Measurements from ENCODE around the gene GPHN. TPM values are rescaled to one million over a fixed set of nuclear protein-coding genes. Genes with fewer than 3 reads are reported as not detected.
"Not testable (repeated sequence)": the region's sequence is repeated elsewhere in the genome, so short reads cannot be mapped to it uniquely, and the experiment has no call there.

The GPHN gene
- total and polyA plus RNA-seq, 10 of the 15 experiments (the other 5 are each of a cell fraction or from before 2014, with no cell fraction given) = 22.3 to 48.8 (median 33.1) TPM

DNA sequence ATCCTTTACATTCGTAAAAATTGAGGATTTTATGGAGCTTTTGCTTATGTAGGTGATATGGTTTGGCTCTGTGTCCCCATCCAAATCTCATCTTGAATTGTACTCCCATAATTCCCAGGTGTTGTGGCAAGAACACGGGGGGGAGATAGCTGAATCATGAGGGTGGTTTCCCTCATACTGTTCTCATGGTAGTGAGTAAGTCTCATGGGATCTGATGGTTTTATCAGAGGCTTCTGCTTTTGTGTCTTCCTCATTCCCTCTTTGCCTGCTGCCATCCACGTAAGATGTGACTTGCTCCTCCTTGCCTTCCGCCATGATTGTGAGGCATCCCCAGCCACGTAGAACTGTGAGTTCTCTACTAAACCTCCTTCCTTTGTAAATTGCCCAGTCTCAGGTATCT, 5.1 kb upstream of the GPHN start:
- H3K4me1 ChIP-seq (ENCODE audit: control insufficient read depth, insufficient read depth, low read length) = not testable (repeated sequence)

DNA sequence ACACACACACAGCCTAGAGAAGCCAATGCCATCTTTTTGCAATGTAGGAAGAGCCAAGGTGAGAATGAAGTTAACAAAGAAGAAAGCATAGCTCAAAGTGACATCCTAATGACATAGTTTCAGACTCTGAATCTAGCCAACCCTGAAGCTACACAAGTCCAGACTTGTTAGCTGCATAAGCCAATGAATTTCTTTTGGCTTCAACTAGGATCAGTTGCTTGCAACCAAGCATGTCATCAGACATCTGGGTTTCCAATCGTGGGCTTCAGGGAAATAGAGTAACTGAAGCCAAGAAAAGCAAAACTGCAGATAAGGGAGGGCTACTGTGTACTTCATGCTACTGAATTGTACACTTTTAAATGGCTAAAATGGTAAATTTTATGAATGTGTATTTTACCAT, 4.4 kb upstream of the GPHN start:
- no peaks in the 10 kb centered on the region; the same call in 2 of the 3 replicates for H3K9me3 ChIP-seq (replicated peaks; ENCODE audit: control insufficient read depth, insufficient read depth, low read length)
- no peaks in the 10 kb centered on the region for H4K20me1 ChIP-seq (ENCODE audit: control insufficient read depth, insufficient read depth)
- no peak overlapping the region for H3K4me3 ChIP-seq
- peaks cover 8% of the 10 kb centered on the region for H3K79me2 ChIP-seq (ENCODE audit: control insufficient read depth, insufficient read depth, low read length)
- ChIA-PET SMC1A (ENCODE audit: uncharacterized antibody, unreplicated experiment) (interaction anchor here (0.6 to 1.7 kb wide), 5 partner anchors 12 to 249 kb away, joined by 3 to 6 read pairs (median 3); no protein-coding TSS in a partner anchor), POLR2A (no interaction called here), CTCF (interaction anchor here (1.1 to 1.3 kb wide), 2 partner anchors 8 to 1170 kb away, joined by 3 read pairs; no protein-coding TSS in a partner anchor), RAD21 (ENCODE audit: unreplicated experiment) (interaction anchor here (1.2 kb wide), 1 partner anchor 26 kb away, joined by 3 read pairs; no protein-coding TSS in a partner anchor)
- no TSS peak for BruUV-seq (replicated peaks)
- H3K9ac ChIP-seq (ENCODE audit: control insufficient read depth, insufficient read depth, low read length) = no peak overlapping the region
- in situ Hi-C loops (cut with MboI) = loop anchor here (10.0 kb wide), 1 partner anchor 851 kb away; the partner anchor contains the start of gene ATP6V1D
- 100% methylated on average over 1 of the region's 1 CpG for WGBS (ENCODE audit: insufficient coverage, insufficient replicate concordance, low lambda C conversion rate, missing lambda C conversion rate)
- H3K27ac ChIP-seq (ENCODE audit: control insufficient read depth, insufficient read depth) = no peak overlapping the region
- FAIRE-seq (no peak), DNase-seq (ENCODE audit: low read depth, low spot score) (no peak), ATAC-seq (no peak)
- no peaks in the 10 kb centered on the region for H3K27me3 ChIP-seq (replicated peaks in 1 of 2; ENCODE audit: control insufficient read depth in 2 of 2, insufficient read depth in 2 of 2, low read length in 1 of 2)
- TF ChIP-seq NFYB (IDR thresholded peaks at IDR 0.05; ENCODE audit: insufficient read depth, low read depth, low read length) (peak; percentile 72), NFIC (IDR thresholded peaks at IDR 0.05; ENCODE audit: low read depth, low read length) (no peak), MYC (IDR thresholded peaks at IDR 0.05; ENCODE audit: insufficient read depth, insufficient read length, insufficient replicate concordance, low read length, severe bottlenecking) (no peak)
- H3K4me2 ChIP-seq (ENCODE audit: control insufficient read depth, insufficient read depth) = no peak overlapping the region
- no peaks in the 10 kb centered on the region for H3K4me1 ChIP-seq (ENCODE audit: control insufficient read depth, insufficient read depth, low read length)
- H2AFZ ChIP-seq (ENCODE audit: control insufficient read depth, low read depth, low read length) = no peak overlapping the region
- intact Hi-C loops (cut with micrococcal nuclease; ENCODE audit: unreplicated experiment) = no loop called here
- no peaks in the 10 kb centered on the region for H3K36me3 ChIP-seq (ENCODE audit: control insufficient read depth in 2 of 2, insufficient read depth in 2 of 2, low read length in 1 of 2)

More for the DNA sequence above, 5.1 kb upstream of the GPHN start:
- WGBS (ENCODE audit: insufficient coverage, insufficient replicate concordance, low lambda C conversion rate, missing lambda C conversion rate) = 90% methylated on average over 5 of the region's 5 CpGs
- H3K79me2 ChIP-seq (ENCODE audit: control insufficient read depth, insufficient read depth, low read length); H3K27me3 ChIP-seq (replicated peaks in 1 of 2; ENCODE audit: control insufficient read depth in 2 of 2, insufficient read depth in 2 of 2, low read length in 1 of 2); H4K20me1 ChIP-seq (ENCODE audit: control insufficient read depth, insufficient read depth); H3K9ac ChIP-seq (ENCODE audit: control insufficient read depth, insufficient read depth, low read length); DNase-seq (ENCODE audit: low read depth, low spot score); H2AFZ ChIP-seq (ENCODE audit: control insufficient read depth, low read depth, low read length); BruUV-seq (replicated peaks); FAIRE-seq; H3K27ac ChIP-seq (ENCODE audit: control insufficient read depth, insufficient read depth); H3K4me2 ChIP-seq (ENCODE audit: control insufficient read depth, insufficient read depth); POLR2A ChIA-PET; H3K4me3 ChIP-seq; H3K9me3 ChIP-seq (replicated peaks; ENCODE audit: control insufficient read depth, insufficient read depth, low read length); intact Hi-C loops (cut with micrococcal nuclease; ENCODE audit: unreplicated experiment); ATAC-seq; H3K36me3 ChIP-seq (ENCODE audit: control insufficient read depth in 2 of 2, insufficient read depth in 2 of 2, low read length in 1 of 2): not testable (repeated sequence)
- SMC1A ChIA-PET (ENCODE audit: uncharacterized antibody, unreplicated experiment) = interaction anchor here (1.0 to 1.7 kb wide), 6 partner anchors 12 to 128 kb away, joined by 3 to 8 read pairs (median 4); no protein-coding TSS in a partner anchor
- CTCF ChIA-PET = interaction anchor here (1.1 to 1.3 kb wide), 2 partner anchors 8 to 1171 kb away, joined by 3 read pairs; no protein-coding TSS in a partner anchor
- RAD21 ChIA-PET (ENCODE audit: unreplicated experiment) = interaction anchor here (1.2 kb wide), 1 partner anchor 25 kb away, joined by 3 read pairs; no protein-coding TSS in a partner anchor
- in situ Hi-C loops (cut with MboI) = loop anchor here (10.0 kb wide), 1 partner anchor 852 kb away; the partner anchor contains the start of gene ATP6V1D
- TF ChIP-seq MEF2B (IDR thresholded peaks at IDR 0.05; ENCODE audit: partially characterized antibody, poor library complexity, severe bottlenecking) = peak; percentile 54
